RWPE2 (cell line): ENCODE data around the gene HLA-DRA.

Experiments used
- ATAC-seq: fragments of 200-7000 bp; cut with Tn5 transposase; 3 replicates; pipeline ENCODE4 v1.9.1; 2021; ENCODE audit warnings: low read depth
- DNase-seq: peaks from one replicate; pipeline ENCODE4 v3.0.0-alpha.2; 2020; ENCODE audit warnings: low spot score
- H3K27ac ChIP-seq: fragments of 450-650 bp; 2 replicates; pipeline ENCODE4 v1.5.1; 2017; ENCODE audit warnings: mild to moderate bottlenecking; ENCODE audit not compliant: poor library complexity, severe bottlenecking
- H3K27me3 ChIP-seq: fragments of 250-450 bp; sonication (Bioruptor Pico); 2 replicates; pipeline ENCODE4 v1.5.1; 2021; ENCODE audit warnings: mild to moderate bottlenecking, moderate library complexity; ENCODE audit not compliant: insufficient read depth, poor library complexity, severe bottlenecking
- H3K36me3 ChIP-seq: fragments of 250-450 bp; sonication (Bioruptor Pico); 2 replicates; pipeline ENCODE4 v1.5.1; 2020; ENCODE audit warnings: low read depth, mild to moderate bottlenecking, moderate library complexity
- H3K4me1 ChIP-seq: fragments of 250-450 bp; sonication (Bioruptor Pico); 2 replicates; pipeline ENCODE4 v1.5.1; 2021; ENCODE audit warnings: mild to moderate bottlenecking, moderate library complexity; ENCODE audit not compliant: insufficient read depth, poor library complexity, severe bottlenecking
- H3K4me3 ChIP-seq: fragments of 250-450 bp; sonication (Bioruptor Pico); 2 replicates; pipeline ENCODE4 v1.5.1; 2021; ENCODE audit warnings: mild to moderate bottlenecking, moderate library complexity; ENCODE audit not compliant: severe bottlenecking
- H3K9me3 ChIP-seq: fragments of 250-450 bp; sonication (Bioruptor Pico); 2 replicates; pipeline ENCODE4 v1.5.1; 2021; ENCODE audit warnings: mild to moderate bottlenecking, moderate library complexity; ENCODE audit not compliant: severe bottlenecking
- TF ChIP-seq, protein P1 (sequence below): fragments of 450-650 bp; IDR thresholded peaks from one replicate; pipeline ENCODE4 v1.5.1; 2017; ENCODE audit warnings: mild to moderate bottlenecking, moderate library complexity; ENCODE audit not compliant: poor library complexity, severe bottlenecking

Gene HLA-DRA

GRCh38 chr6:32444433-32444832, 4.7 kb downstream of the HLA-DRA start:
- no peak for DNase-seq
- no peaks in the 10 kb centered on the region for H3K9me3 ChIP-seq
- no peak overlapping the region for H3K4me3 ChIP-seq
- H3K27ac ChIP-seq = no peak overlapping the region
- H3K27me3 ChIP-seq = peaks cover 3% of the 10 kb centered on the region
- TF ChIP-seq, protein P1, sequence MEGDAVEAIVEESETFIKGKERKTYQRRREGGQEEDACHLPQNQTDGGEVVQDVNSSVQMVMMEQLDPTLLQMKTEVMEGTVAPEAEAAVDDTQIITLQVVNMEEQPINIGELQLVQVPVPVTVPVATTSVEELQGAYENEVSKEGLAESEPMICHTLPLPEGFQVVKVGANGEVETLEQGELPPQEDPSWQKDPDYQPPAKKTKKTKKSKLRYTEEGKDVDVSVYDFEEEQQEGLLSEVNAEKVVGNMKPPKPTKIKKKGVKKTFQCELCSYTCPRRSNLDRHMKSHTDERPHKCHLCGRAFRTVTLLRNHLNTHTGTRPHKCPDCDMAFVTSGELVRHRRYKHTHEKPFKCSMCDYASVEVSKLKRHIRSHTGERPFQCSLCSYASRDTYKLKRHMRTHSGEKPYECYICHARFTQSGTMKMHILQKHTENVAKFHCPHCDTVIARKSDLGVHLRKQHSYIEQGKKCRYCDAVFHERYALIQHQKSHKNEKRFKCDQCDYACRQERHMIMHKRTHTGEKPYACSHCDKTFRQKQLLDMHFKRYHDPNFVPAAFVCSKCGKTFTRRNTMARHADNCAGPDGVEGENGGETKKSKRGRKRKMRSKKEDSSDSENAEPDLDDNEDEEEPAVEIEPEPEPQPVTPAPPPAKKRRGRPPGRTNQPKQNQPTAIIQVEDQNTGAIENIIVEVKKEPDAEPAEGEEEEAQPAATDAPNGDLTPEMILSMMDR = no peak
- no peak for ATAC-seq
- H3K4me1 ChIP-seq = no peaks in the 10 kb centered on the region
- no peaks in the 10 kb centered on the region for H3K36me3 ChIP-seq

- Histone ChIP-seq H3K4me1 (no peaks in the 10 kb centered on the region), H3K36me3 (no peaks in the 10 kb centered on the region), H3K9me3 (no peaks in the 10 kb centered on the region), H3K27ac (no peak overlapping the region), H3K27me3 (peaks cover 3% of the 10 kb centered on the region), H3K4me3 (no peak overlapping the region)
- TF ChIP-seq, protein P1 = no peak
- ATAC-seq (no peak), DNase-seq (no peak)
These were observed 5.7 kb downstream of the HLA-DRA start for GRCh38 chr6:32445321-32445854.

- TF ChIP-seq, protein P1 = no peak
- no peaks in the 10 kb centered on the region for H3K36me3 ChIP-seq
These were observed 8.2 kb downstream of the HLA-DRA start for GRCh38 chr6:32447932-32448331.

GRCh38 chr6:32449088-32449736, 9.5 kb downstream of the HLA-DRA start:
- Histone ChIP-seq H3K4me1 (no peaks in the 10 kb centered on the region), H3K27ac (no peak overlapping the region), H3K27me3 (peaks cover 3% of the 10 kb centered on the region), H3K4me3 (no peak overlapping the region), H3K36me3 (no peaks in the 10 kb centered on the region), H3K9me3 (no peaks in the 10 kb centered on the region)
- ATAC-seq = no peak
- TF ChIP-seq, protein P1 = no peak
- no peak for DNase-seq

More at GRCh38 chr6:32447932-32448331, 8.2 kb downstream of the HLA-DRA start:
- Histone ChIP-seq H3K9me3 (no peaks in the 10 kb centered on the region), H3K4me1 (no peaks in the 10 kb centered on the region), H3K4me3 (no peak overlapping the region), H3K27ac (no peak overlapping the region), H3K27me3 (peaks cover 3% of the 10 kb centered on the region)
- DNase-seq (no peak), ATAC-seq (no peak)

GRCh38 chr6:32457054-32457453, 17.4 kb downstream of the HLA-DRA start:
- ATAC-seq (no peak), DNase-seq (no peak)
- no peaks in the 10 kb centered on the region for H3K9me3 ChIP-seq
- no peaks in the 10 kb centered on the region for H3K36me3 ChIP-seq
- peaks cover 17% of the 10 kb centered on the region for H3K27me3 ChIP-seq
- H3K4me3 ChIP-seq = no peak overlapping the region
- TF ChIP-seq, protein P1 = no peak
- no peak overlapping the region for H3K27ac ChIP-seq
- H3K4me1 ChIP-seq = no peaks in the 10 kb centered on the region
